SKM-1 (cell line): ENCODE measurements around the gene GOLT1A.

Experiments
- DNase-seq: peaks from one replicate; lab custom pipeline; 2025; ENCODE audit not compliant: unreplicated experiment; lab: John Stamatoyannopoulos, UW

Gene GOLT1A

GRCh38 chr1:204194080-204194479 is 19.7 kb downstream of the GOLT1A start:
- no peak for DNase-seq

- DNase-seq: no peak
These were observed 21.0 kb downstream of the GOLT1A start for GRCh38 chr1:204192589-204193352.

- no peak for DNase-seq
These were observed 21.7 kb downstream of the GOLT1A start for GRCh38 chr1:204192046-204192445.

- DNase-seq: no peak
These were observed 22.3 kb downstream of the GOLT1A start for GRCh38 chr1:204191456-204191855.

- DNase-seq: peak; percentile 98
These were observed 23.3 kb downstream of the GOLT1A start for GRCh38 chr1:204190212-204191211.

- no peak for DNase-seq
These were observed 24.7 kb downstream of the GOLT1A start for GRCh38 chr1:204188959-204189639.

GRCh38 chr1:204186597-204186996 is 27.2 kb downstream of the GOLT1A start:
- no peak for DNase-seq

- no peak for DNase-seq
These were observed 32.7 kb downstream of the GOLT1A start for GRCh38 chr1:204181116-204181515.

GRCh38 chr1:204180133-204180532 is 33.7 kb downstream of the GOLT1A start:
- no peak for DNase-seq

GRCh38 chr1:204178487-204179281 is 35.1 kb downstream of the GOLT1A start:
- no peak for DNase-seq

GRCh38 chr1:204177133-204177532 is 36.7 kb downstream of the GOLT1A start:
- no peak for DNase-seq

GRCh38 chr1:204176049-204176448 is 37.7 kb downstream of the GOLT1A start:
- no peak for DNase-seq

- DNase-seq: no peak
These were observed 38.8 kb downstream of the GOLT1A start for GRCh38 chr1:204174958-204175357.

GRCh38 chr1:204172404-204173029 is 41.3 kb downstream of the GOLT1A start:
- no peak for DNase-seq

GRCh38 chr1:204171751-204172178 is 42.0 kb downstream of the GOLT1A start:
- DNase-seq: no peak

- DNase-seq: no peak
These were observed 43.2 kb downstream of the GOLT1A start for GRCh38 chr1:204170494-204171155.

GRCh38 chr1:204169858-204170257 is 43.9 kb downstream of the GOLT1A start:
- no peak for DNase-seq

GRCh38 chr1:204167730-204168129 is 46.1 kb downstream of the GOLT1A start:
- DNase-seq: no peak

- DNase-seq: no peak
These were observed 47.6 kb downstream of the GOLT1A start, which contains the start of gene REN for GRCh38 chr1:204166219-204166618. Gene REN (minus strand): TSS chr1:204166337. CDS start chr1:204166293, 44 bp downstream.
